ENCODE measurements around the gene SPRED3. TPM values are rescaled to one million over a fixed set of nuclear protein-coding genes. Genes with fewer than 3 reads are reported as not detected.
"Not testable (repeated sequence)": the region's sequence is repeated elsewhere in the genome, so short reads cannot be mapped to it uniquely, and the experiment has no call there.

Gene SPRED3
- total and polyA plus RNA-seq, 9 of the 15 experiments (the other 6 are each of a cell fraction or from before 2014, with no cell fraction given), result 0.05 to 1.3 (median 0.36) TPM

GRCh38 chr19:38339011-38339410, 49.5 kb upstream of the SPRED3 start:
- BruUV-seq (replicated peaks), result not testable (repeated sequence)
- intact Hi-C loops (cut with micrococcal nuclease), result loop anchor here (5.0 kb wide), 1 partner anchor 48 kb away; the partner anchor contains the start of genes GGN and SPRED3

More at GRCh38 chr19:38339011-38339410, 49.5 kb upstream of the SPRED3 start:
- TF ChIP-seq TAL1 (IDR thresholded peaks at IDR 0.05) (peak; percentile 57), PKNOX1 (IDR thresholded peaks at IDR 0.05) (peak; percentile 66; the same call in 1 of the 2 replicates), MEIS2 (IDR thresholded peaks at IDR 0.05; ENCODE audit: partially characterized antibody) (peak; percentile 89), PBX2 (tag; conservative IDR thresholded peaks at IDR 0.05; ENCODE audit: low read depth) (peak; percentile 71), CBFA2T3 (IDR thresholded peaks at IDR 0.05) (peak; percentile 76), TEAD4 (IDR thresholded peaks at IDR 0.05; ENCODE audit: low read length) (0 out of 2 replicates have a peak, but pooled peaks have one; percentile 34), TCF3 (CRISPR knock-in tag; IDR thresholded peaks at IDR 0.05) (peak; percentile 62), ESRRA (IDR thresholded peaks at IDR 0.05; ENCODE audit: borderline replicate concordance, low read depth) (peak; percentile 56; the same call in 1 of the 2 replicates), DACH1 (IDR thresholded peaks at IDR 0.05; ENCODE audit: partially characterized antibody) (peak; percentile 15), MTA2 (IDR thresholded peaks at IDR 0.05; ENCODE audit: low read depth) (0 out of 2 replicates have a peak, but pooled peaks have one; percentile 14), CTBP1 (IDR thresholded peaks at IDR 0.05; ENCODE audit: borderline replicate concordance) (peak; percentile 34; the same call in 1 of the 2 replicates), ARID1B (IDR thresholded peaks at IDR 0.05) (peak; percentile 51), KDM1A (IDR thresholded peaks at IDR 0.05) (peak; percentile 56 to 64; a peak in 2 of 4 replicates), SMAD4 (CRISPR knock-in tag; conservative IDR thresholded peaks at IDR 0.05) (peak; percentile 84), SOX6 (IDR thresholded peaks at IDR 0.05) (0 out of 2 replicates have a peak, but pooled peaks have one; percentile 11), CBFA2T2 (conservative IDR thresholded peaks at IDR 0.05) (peak; percentile 55; the same call in 1 of the 2 replicates)
- H3K4me2 ChIP-seq (ENCODE audit: insufficient read depth, low read length); H3K9me1 ChIP-seq (ENCODE audit: control insufficient read depth, insufficient read depth, low read length); H3K4me3 ChIP-seq; H3K9ac ChIP-seq (ENCODE audit: insufficient read depth in 1 of 2, low read depth in 2 of 2, low read length in 2 of 2); CTCF ChIA-PET (ENCODE audit: low intra/inter-chr PET ratio); H4K20me1 ChIP-seq (replicated peaks; ENCODE audit: control insufficient read depth, insufficient read depth, low read length); ATAC-seq; H3K9me3 ChIP-seq (replicated peaks; ENCODE audit: control insufficient read depth, insufficient read depth, low read depth, low read length); H3K79me2 ChIP-seq (ENCODE audit: control insufficient read depth, insufficient read depth, low read length); DNase-seq (ENCODE audit: extremely low read depth in 1 of 4, low spot score in 3 of 4); FAIRE-seq; H3K27ac ChIP-seq (ENCODE audit: extremely low read depth, low read depth, low read length); H3K36me3 ChIP-seq (ENCODE audit: control insufficient read depth, insufficient read depth, low read length); H2AFZ ChIP-seq (ENCODE audit: low read depth, low read length); H3K27me3 ChIP-seq (ENCODE audit: control insufficient read depth in 2 of 2, insufficient read depth in 2 of 2, low read length in 2 of 2); TF ChIP-seq PBX2 (CRISPR knock-in tag; IDR thresholded peaks at IDR 0.05; ENCODE audit: low read depth); TEAD4 (CRISPR knock-in tag; IDR thresholded peaks at IDR 0.05; ENCODE audit: borderline replicate concordance): not testable (repeated sequence)
- in situ Hi-C loops (cut with MboI), result loop anchor here (25.0 kb wide), 1 partner anchor 427 kb away; the partner anchor contains the start of genes SIPA1L3 and WDR87
- WGBS (ENCODE audit: insufficient coverage, low coverage, missing lambda C conversion rate), result 7% methylated on average over 3 of the region's 4 CpGs
- peaks cover 13 to 39% of the 10 kb centered on the region in 2 experiments; a peak in 4 of 5 replicates for H3K4me1 ChIP-seq (replicated peaks in 1 of 2; ENCODE audit: control insufficient read depth in 2 of 2, insufficient read depth in 2 of 2, low read length in 2 of 2)
- POLR2A ChIA-PET, result interaction anchor here (0.8 kb wide), 1 partner anchor 476 kb away, joined by 3 read pairs; no protein-coding TSS in a partner anchor
